HEK293 (cell line): ENCODE data around the gene AP1G2.
A peak's percentile ranks its signal among the peaks of the same experiment; 100 is the strongest.

Source experiments
- CTCF ChIA-PET: fragments of 350-600 bp; formaldehyde crosslinking; extraction: SDS; loops from one replicate; lab custom pipeline; 2021; ENCODE audit warnings: antibody characterized with exemption; lab: Yijun Ruan, JAX
- POLR2A ChIA-PET: fragments of 300-600 bp; formaldehyde crosslinking; extraction: SDS; loops from one replicate; lab custom pipeline; 2020; ENCODE audit warnings: antibody characterized with exemption, inconsistent platforms; lab: Yijun Ruan, JAX
- H3K27ac ChIP-seq: fragments of 200-500 bp; sonication (Bioruptor generic); 2 replicates; pipeline ENCODE4 v1.5.1; 2014; ENCODE audit warnings: low read depth, low read length, control low read depth, inconsistent platforms; ENCODE audit errors: extremely low read depth
- H3K36me3 ChIP-seq, 2 experiments: fragments of 200-500 bp in 1 of 2; sonication (Bioruptor generic) in 1 of 2; 1 replicate in 1 of 2; 2 replicates in 1 of 2; pipeline ENCODE4 v1.5.1; 2014 to 2017; ENCODE audit warnings: inconsistent platforms in 2 of 2, low read length in 2 of 2; ENCODE audit not compliant: control insufficient read depth in 2 of 2, insufficient read depth in 1 of 2
- H3K4me1 ChIP-seq: fragments of 200-500 bp; sonication (Bioruptor generic); 2 replicates; pipeline ENCODE4 v1.5.1; 2014; ENCODE audit warnings: mild to moderate bottlenecking, low read length, inconsistent platforms; ENCODE audit not compliant: control insufficient read depth, insufficient read depth
- H3K4me3 ChIP-seq: 2 replicates; pipeline ENCODE4 v1.5.1; 2011; ENCODE audit warnings: low read depth, mild to moderate bottlenecking, control low read depth, low read length, moderate library complexity
- H3K9me3 ChIP-seq: fragments of 200-500 bp; sonication (Bioruptor generic); 2 replicates; pipeline ENCODE4 v1.5.1; 2014; ENCODE audit warnings: low read depth, low read length, inconsistent platforms; ENCODE audit not compliant: control insufficient read depth, insufficient read depth
- GLIS1 ChIP-seq: fragments of 450-650 bp; formaldehyde crosslinking; IDR thresholded peaks from 2 replicates; pipeline ENCODE4 v1.5.1; 2016; ENCODE audit warnings: missing biosample characterization, missing genetic modification characterization
- KLF1 ChIP-seq: fragments of 450-650 bp; formaldehyde crosslinking; IDR thresholded peaks from 2 replicates; pipeline ENCODE4 v1.5.1; 2016; ENCODE audit warnings: missing biosample characterization, missing genetic modification characterization
- KLF16 ChIP-seq: fragments of 450-650 bp; formaldehyde crosslinking; IDR thresholded peaks from 2 replicates; pipeline ENCODE4 v1.5.1; 2017; ENCODE audit warnings: missing biosample characterization, missing genetic modification characterization
- SCRT1 ChIP-seq: fragments of 450-650 bp; formaldehyde crosslinking; IDR thresholded peaks from 2 replicates; pipeline ENCODE4 v1.5.1; 2016; ENCODE audit warnings: missing biosample characterization, missing genetic modification characterization, borderline replicate concordance
- ZNF2 ChIP-seq: fragments of 450-650 bp; formaldehyde crosslinking; IDR thresholded peaks from 2 replicates; pipeline ENCODE4 v1.5.1; 2016; ENCODE audit warnings: missing biosample characterization, missing genetic modification characterization
- ZNF561 ChIP-seq: fragments of 450-650 bp; IDR thresholded peaks from 2 replicates; pipeline ENCODE4 v1.5.1; 2018; ENCODE audit warnings: missing biosample characterization, missing genetic modification characterization, borderline replicate concordance
- ZNF654 ChIP-seq: fragments of 450-650 bp; formaldehyde crosslinking; IDR thresholded peaks from 2 replicates; pipeline ENCODE4 v1.5.1; 2016; ENCODE audit warnings: low read depth, missing biosample characterization, missing genetic modification characterization
- ZNF660 ChIP-seq: fragments of 450-650 bp; IDR thresholded peaks from 2 replicates; pipeline ENCODE4 v1.5.1; 2018; ENCODE audit warnings: missing biosample characterization, mild to moderate bottlenecking, missing genetic modification characterization
- ZNF792 ChIP-seq: fragments of 450-650 bp; formaldehyde crosslinking; IDR thresholded peaks from 2 replicates; pipeline ENCODE4 v1.5.1; 2016; ENCODE audit warnings: missing biosample characterization, missing genetic modification characterization
- TF ChIP-seq, protein P1 (sequence below): fragments of 450-650 bp; formaldehyde crosslinking; conservative IDR thresholded peaks from 2 replicates; pipeline ENCODE4 v1.5.1; 2016; ENCODE audit warnings: low read depth, missing biosample characterization, missing genetic modification characterization
- TF ChIP-seq, protein P2 (sequence below): fragments of 450-650 bp; formaldehyde crosslinking; IDR thresholded peaks from 2 replicates; pipeline ENCODE4 v1.5.1; 2017; ENCODE audit warnings: missing biosample characterization, mild to moderate bottlenecking, missing genetic modification characterization, moderate library complexity
- TF ChIP-seq, protein P3 (sequence below): fragments of 450-650 bp; formaldehyde crosslinking; IDR thresholded peaks from 2 replicates; pipeline ENCODE4 v1.5.1; 2016; ENCODE audit warnings: missing biosample characterization, missing genetic modification characterization
- TF ChIP-seq, protein P4 (sequence below): fragments of 450-650 bp; formaldehyde crosslinking; IDR thresholded peaks from 2 replicates; pipeline ENCODE4 v1.5.1; 2016; ENCODE audit warnings: missing biosample characterization, missing genetic modification characterization
- TF ChIP-seq, protein P5 (sequence below): fragments of 450-650 bp; formaldehyde crosslinking; IDR thresholded peaks from 2 replicates; pipeline ENCODE4 v1.5.1; 2016; ENCODE audit warnings: missing biosample characterization, missing genetic modification characterization

The AP1G2 gene

DNA sequence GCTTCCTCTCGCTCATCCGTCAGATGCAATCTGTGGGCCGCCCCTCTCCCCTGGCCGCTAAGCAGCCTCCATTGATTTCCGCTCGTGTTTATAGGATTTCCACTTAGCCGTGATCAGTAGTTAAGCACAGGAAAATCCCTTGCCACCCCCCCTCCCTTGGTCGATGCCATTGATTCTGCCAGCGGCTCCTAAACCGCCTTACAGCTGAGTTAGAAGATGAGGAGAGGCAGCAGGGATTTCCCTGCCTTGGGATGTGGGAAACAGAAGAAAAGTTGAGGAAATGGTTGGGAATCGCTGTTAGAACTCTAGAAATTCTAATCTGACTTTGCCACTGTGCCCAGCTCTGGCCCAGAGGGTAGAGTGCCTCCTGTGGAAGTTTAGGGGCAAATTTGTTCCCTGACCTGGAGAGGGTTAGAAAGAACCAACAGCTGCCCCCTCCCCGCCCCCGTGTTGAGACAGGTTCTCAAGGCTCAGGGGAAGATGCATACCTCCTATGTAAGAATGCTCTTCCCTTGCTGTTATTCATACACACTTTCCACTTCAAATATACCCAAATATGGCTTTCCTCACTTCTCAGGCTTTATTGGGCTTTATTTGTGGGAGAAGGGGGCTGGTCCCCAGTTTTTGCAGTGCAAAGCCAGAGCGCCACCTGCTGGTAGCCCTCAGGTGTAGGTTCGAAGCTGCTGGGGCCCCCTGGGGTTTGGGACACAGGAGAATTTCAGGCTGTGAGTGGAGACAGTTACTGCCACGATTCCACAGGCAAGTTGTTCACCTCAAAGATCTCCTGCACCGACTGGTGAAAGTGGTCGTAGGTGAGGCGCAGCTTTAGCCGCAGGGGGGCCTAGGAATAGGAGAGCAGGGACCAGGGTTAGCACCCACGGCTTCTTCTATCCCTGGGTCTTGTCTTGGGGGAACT, 8.3 kb downstream of the AP1G2 start:
- peak overlapping the region; percentile 7; the same call in 1 of the 2 replicates for H3K27ac ChIP-seq
- CTCF ChIA-PET = interaction anchor here (0.5 to 10.1 kb wide), 32 partner anchors 8 to 690 kb away, joined by 3 to 338 read pairs (median 4); partner anchors contain the start of genes AP1G2 and PABPN1
- H3K4me3 ChIP-seq = no peak overlapping the region
- TF ChIP-seq, protein P1, sequence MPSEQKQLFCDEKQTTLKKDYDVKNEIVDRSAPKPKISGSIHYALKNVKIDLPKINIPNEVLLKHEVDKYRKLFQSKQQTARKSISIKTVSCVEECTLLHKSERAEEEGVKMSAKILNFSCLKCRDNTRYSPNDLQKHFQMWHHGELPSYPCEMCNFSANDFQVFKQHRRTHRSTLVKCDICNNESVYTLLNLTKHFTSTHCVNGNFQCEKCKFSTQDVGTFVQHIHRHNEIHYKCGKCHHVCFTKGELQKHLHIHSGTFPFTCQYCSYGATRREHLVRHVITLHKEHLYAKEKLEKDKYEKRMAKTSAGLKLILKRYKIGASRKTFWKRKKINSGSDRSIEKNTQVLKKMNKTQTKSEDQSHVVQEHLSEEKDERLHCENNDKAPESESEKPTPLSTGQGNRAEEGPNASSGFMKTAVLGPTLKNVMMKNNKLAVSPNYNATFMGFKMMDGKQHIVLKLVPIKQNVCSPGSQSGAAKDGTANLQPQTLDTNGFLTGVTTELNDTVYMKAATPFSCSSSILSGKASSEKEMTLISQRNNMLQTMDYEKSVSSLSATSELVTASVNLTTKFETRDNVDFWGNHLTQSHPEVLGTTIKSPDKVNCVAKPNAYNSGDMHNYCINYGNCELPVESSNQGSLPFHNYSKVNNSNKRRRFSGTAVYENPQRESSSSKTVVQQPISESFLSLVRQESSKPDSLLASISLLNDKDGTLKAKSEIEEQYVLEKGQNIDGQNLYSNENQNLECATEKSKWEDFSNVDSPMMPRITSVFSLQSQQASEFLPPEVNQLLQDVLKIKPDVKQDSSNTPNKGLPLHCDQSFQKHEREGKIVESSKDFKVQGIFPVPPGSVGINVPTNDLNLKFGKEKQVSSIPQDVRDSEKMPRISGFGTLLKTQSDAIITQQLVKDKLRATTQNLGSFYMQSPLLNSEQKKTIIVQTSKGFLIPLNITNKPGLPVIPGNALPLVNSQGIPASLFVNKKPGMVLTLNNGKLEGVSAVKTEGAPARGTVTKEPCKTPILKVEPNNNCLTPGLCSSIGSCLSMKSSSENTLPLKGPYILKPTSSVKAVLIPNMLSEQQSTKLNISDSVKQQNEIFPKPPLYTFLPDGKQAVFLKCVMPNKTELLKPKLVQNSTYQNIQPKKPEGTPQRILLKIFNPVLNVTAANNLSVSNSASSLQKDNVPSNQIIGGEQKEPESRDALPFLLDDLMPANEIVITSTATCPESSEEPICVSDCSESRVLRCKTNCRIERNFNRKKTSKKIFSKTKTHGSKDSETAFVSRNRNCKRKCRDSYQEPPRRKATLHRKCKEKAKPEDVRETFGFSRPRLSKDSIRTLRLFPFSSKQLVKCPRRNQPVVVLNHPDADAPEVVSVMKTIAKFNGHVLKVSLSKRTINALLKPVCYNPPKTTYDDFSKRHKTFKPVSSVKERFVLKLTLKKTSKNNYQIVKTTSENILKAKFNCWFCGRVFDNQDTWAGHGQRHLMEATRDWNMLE (tag by site-specific recombination) = no peak
- TF ChIP-seq ZNF2 (peak; percentile 32; the same call in 1 of the 2 replicates), ZNF660 (tag by site-specific recombination) (no peak), ZNF561 (tag by site-specific recombination) (no peak), KLF1 (tag by site-specific recombination) (no peak), KLF16 (tag by site-specific recombination) (peak; percentile 37; the same call in 1 of the 2 replicates), GLIS1 (tag by site-specific recombination) (peak; percentile 85), ZNF792 (tag by site-specific recombination) (no peak), ZNF654 (tag by site-specific recombination) (peak; percentile 51), SCRT1 (tag by site-specific recombination) (no peak)
- TF ChIP-seq, protein P2, sequence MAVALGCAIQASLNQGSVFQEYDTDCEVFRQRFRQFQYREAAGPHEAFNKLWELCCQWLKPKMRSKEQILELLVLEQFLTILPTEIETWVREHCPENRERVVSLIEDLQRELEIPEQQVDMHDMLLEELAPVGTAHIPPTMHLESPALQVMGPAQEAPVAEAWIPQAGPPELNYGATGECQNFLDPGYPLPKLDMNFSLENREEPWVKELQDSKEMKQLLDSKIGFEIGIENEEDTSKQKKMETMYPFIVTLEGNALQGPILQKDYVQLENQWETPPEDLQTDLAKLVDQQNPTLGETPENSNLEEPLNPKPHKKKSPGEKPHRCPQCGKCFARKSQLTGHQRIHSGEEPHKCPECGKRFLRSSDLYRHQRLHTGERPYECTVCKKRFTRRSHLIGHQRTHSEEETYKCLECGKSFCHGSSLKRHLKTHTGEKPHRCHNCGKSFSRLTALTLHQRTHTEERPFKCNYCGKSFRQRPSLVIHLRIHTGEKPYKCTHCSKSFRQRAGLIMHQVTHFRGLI (tag by site-specific recombination) = no peak
- TF ChIP-seq, protein P3, sequence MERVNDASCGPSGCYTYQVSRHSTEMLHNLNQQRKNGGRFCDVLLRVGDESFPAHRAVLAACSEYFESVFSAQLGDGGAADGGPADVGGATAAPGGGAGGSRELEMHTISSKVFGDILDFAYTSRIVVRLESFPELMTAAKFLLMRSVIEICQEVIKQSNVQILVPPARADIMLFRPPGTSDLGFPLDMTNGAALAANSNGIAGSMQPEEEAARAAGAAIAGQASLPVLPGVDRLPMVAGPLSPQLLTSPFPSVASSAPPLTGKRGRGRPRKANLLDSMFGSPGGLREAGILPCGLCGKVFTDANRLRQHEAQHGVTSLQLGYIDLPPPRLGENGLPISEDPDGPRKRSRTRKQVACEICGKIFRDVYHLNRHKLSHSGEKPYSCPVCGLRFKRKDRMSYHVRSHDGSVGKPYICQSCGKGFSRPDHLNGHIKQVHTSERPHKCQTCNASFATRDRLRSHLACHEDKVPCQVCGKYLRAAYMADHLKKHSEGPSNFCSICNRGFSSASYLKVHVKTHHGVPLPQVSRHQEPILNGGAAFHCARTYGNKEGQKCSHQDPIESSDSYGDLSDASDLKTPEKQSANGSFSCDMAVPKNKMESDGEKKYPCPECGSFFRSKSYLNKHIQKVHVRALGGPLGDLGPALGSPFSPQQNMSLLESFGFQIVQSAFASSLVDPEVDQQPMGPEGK (tag by site-specific recombination) = peak; percentile 76
- TF ChIP-seq, protein P4, sequence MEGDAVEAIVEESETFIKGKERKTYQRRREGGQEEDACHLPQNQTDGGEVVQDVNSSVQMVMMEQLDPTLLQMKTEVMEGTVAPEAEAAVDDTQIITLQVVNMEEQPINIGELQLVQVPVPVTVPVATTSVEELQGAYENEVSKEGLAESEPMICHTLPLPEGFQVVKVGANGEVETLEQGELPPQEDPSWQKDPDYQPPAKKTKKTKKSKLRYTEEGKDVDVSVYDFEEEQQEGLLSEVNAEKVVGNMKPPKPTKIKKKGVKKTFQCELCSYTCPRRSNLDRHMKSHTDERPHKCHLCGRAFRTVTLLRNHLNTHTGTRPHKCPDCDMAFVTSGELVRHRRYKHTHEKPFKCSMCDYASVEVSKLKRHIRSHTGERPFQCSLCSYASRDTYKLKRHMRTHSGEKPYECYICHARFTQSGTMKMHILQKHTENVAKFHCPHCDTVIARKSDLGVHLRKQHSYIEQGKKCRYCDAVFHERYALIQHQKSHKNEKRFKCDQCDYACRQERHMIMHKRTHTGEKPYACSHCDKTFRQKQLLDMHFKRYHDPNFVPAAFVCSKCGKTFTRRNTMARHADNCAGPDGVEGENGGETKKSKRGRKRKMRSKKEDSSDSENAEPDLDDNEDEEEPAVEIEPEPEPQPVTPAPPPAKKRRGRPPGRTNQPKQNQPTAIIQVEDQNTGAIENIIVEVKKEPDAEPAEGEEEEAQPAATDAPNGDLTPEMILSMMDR (tag by site-specific recombination) = peak; percentile 72
- TF ChIP-seq, protein P5, sequence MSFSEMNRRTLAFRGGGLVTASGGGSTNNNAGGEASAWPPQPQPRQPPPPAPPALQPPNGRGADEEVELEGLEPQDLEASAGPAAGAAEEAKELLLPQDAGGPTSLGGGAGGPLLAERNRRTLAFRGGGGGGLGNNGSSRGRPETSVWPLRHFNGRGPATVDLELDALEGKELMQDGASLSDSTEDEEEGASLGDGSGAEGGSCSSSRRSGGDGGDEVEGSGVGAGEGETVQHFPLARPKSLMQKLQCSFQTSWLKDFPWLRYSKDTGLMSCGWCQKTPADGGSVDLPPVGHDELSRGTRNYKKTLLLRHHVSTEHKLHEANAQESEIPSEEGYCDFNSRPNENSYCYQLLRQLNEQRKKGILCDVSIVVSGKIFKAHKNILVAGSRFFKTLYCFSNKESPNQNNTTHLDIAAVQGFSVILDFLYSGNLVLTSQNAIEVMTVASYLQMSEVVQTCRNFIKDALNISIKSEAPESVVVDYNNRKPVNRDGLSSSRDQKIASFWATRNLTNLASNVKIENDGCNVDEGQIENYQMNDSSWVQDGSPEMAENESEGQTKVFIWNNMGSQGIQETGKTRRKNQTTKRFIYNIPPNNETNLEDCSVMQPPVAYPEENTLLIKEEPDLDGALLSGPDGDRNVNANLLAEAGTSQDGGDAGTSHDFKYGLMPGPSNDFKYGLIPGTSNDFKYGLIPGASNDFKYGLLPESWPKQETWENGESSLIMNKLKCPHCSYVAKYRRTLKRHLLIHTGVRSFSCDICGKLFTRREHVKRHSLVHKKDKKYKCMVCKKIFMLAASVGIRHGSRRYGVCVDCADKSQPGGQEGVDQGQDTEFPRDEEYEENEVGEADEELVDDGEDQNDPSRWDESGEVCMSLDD (tag by site-specific recombination) = 0 out of 2 replicates have a peak, but pooled peaks have one; percentile 42
- H3K36me3 ChIP-seq = peaks cover 16 to 65% of the 10 kb centered on the region in 2 experiments; a peak in 2 of 3 replicates
- H3K4me1 ChIP-seq = peaks cover 7% of the 10 kb centered on the region
- H3K9me3 ChIP-seq = no peaks in the 10 kb centered on the region
- POLR2A ChIA-PET = interaction anchor here (0.6 to 1.7 kb wide), 6 partner anchors 80 to 581 kb away, joined by 3 to 9 read pairs (median 3); partner anchors contain the start of genes PABPN1 and PSME1
